ENCODE measurements around the gene LRRC38. TPM values are rescaled to one million over a fixed set of nuclear protein-coding genes. Genes with fewer than 3 reads are reported as not detected.

The LRRC38 gene
- total and polyA plus RNA-seq, 2 of the 8 experiments (the other 6 are each of a cell fraction or from before 2014, with no cell fraction given) = 0.17 to 0.63 TPM

DNA sequence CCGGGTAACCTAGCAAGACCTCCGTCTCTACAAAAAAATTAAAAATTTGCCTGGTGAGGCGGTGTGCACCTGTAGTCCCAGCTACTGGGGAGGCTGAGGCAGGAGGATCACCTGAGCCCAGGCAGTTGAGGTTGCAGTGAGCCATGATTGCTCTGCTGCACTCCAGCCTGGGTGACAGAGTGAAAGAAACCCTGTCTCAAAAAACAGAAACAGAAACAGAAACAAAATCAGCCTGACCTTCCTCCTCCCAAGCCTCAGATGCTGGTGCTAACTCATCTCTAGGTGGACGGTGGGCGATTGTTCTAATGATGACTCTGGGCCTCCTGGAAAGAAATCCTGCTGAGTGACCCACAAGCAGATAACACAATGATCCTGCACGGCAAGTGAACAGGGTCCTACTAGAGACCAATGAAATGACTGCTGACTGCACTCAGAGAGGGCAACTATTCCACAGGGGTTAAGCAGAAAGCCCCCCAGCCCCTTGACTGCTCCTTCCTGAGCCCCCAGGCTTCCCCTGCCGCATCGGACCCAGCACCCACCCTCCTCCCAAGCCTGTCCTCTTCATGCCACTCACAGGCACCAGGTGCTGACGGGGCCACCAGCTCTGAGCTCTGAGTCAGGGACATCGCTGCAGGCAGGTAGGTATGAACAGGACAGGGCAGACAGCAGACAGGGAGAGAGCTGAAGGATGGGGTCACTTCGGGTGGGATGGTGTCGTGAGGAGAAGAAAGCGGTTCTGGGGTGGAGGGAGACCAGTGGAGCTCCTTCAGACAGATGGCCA lies 27.8 kb upstream of the LRRC38 start:
- no peak overlapping the region for H3K4me2 ChIP-seq (ENCODE audit: insufficient read depth in 1 of 2, low read depth in 2 of 2, low read length in 2 of 2)
- H2AFZ ChIP-seq (ENCODE audit: low read length) = no peak overlapping the region
- no peak overlapping the region for H3K18ac ChIP-seq (ENCODE audit: extremely low read depth, low read length)
- H2BK5ac ChIP-seq (ENCODE audit: low read depth, low read length) = no peak overlapping the region
- no peaks in the 10 kb centered on the region for H3K4me1 ChIP-seq (replicated peaks in 1 of 4; ENCODE audit: control insufficient read depth in 3 of 4, insufficient read depth in 4 of 4, low read length in 3 of 4)
- H2BK120ac ChIP-seq (replicated peaks; ENCODE audit: low read depth, low read length) = no peak overlapping the region
- POLR2A ChIA-PET (ENCODE audit: partially characterized antibody) = no interaction called here
- H3K14ac ChIP-seq (ENCODE audit: insufficient read length) = no peak overlapping the region
- no peaks in the 10 kb centered on the region for H3K9me3 ChIP-seq (ENCODE audit: insufficient read depth in 2 of 2, low read depth in 1 of 2, low read length in 1 of 2)
- no peaks in the 10 kb centered on the region for H3K79me2 ChIP-seq (ENCODE audit: control insufficient read depth in 1 of 2, insufficient read depth in 2 of 2, low read length in 2 of 2)
- H2BK15ac ChIP-seq (ENCODE audit: low read length) = no peak overlapping the region
- H4K5ac ChIP-seq (ENCODE audit: insufficient read length, low read depth, low read length) = no peak overlapping the region
- FAIRE-seq (no peak), DNase-seq (ENCODE audit: low read depth in 1 of 2, low spot score in 2 of 2) (no peak)
- no peaks in the 10 kb centered on the region for H4K20me1 ChIP-seq (replicated peaks in 1 of 2; ENCODE audit: control insufficient read depth in 1 of 2, insufficient read depth in 2 of 2, low read length in 2 of 2)
- H3K79me1 ChIP-seq (ENCODE audit: low read depth, low read length) = no peaks in the 10 kb centered on the region
- no peak overlapping the region for H3K23ac ChIP-seq (ENCODE audit: insufficient read length)
- 89% methylated on average over 12 of the region's 13 CpGs; no CpG with 5 or more reads in 1 of the 2 experiments for WGBS, 2 experiments (ENCODE audit: extremely low coverage in 1 of 2, insufficient coverage in 1 of 2, insufficient read length in 1 of 2, insufficient replicate concordance in 2 of 2, low coverage in 1 of 2, low lambda C conversion rate in 2 of 2, missing lambda C conversion rate in 1 of 2)
- CTCF ChIA-PET (ENCODE audit: partially characterized antibody) = interaction anchor here (1.3 to 4.2 kb wide), 7 partner anchors 8 to 88 kb away, joined by 3 to 16 read pairs (median 8); no protein-coding TSS in a partner anchor
- H4K91ac ChIP-seq (replicated peaks; ENCODE audit: insufficient read length, low read length) = no peak overlapping the region
- H3K56ac ChIP-seq (replicated peaks; ENCODE audit: insufficient read length, low read depth, low read length) = no peak overlapping the region
- no peak overlapping the region for H2AK5ac ChIP-seq (ENCODE audit: low read depth, low read length)
- H3K27me3 ChIP-seq (replicated peaks in 1 of 4; ENCODE audit: control insufficient read depth in 3 of 4, extremely low read depth in 1 of 4, insufficient read depth in 3 of 4, low read length in 3 of 4) = no peaks in the 10 kb centered on the region
- H3K4me3 ChIP-seq (ENCODE audit: extremely low read depth in 1 of 4, insufficient read depth in 2 of 4, low read depth in 3 of 4, low read length in 4 of 4) = no peak overlapping the region
- H3K36me3 ChIP-seq (ENCODE audit: control insufficient read depth in 2 of 4, insufficient read depth in 4 of 4, low read length in 3 of 4) = no peaks in the 10 kb centered on the region
- H3K4ac ChIP-seq (replicated peaks; ENCODE audit: insufficient read length, low read depth, low read length) = no peak overlapping the region
- H3K27ac ChIP-seq (ENCODE audit: low read depth, low read length) = no peak overlapping the region
- no peak overlapping the region for H3K9ac ChIP-seq (replicated peaks in 1 of 4; ENCODE audit: extremely low read depth in 1 of 4, low read depth in 3 of 4, low read length in 3 of 4)
- no peak overlapping the region for H4K8ac ChIP-seq (ENCODE audit: extremely low read depth, insufficient read depth, low read length)
- no peak overlapping the region for H2BK12ac ChIP-seq (ENCODE audit: low read depth, low read length)
- H3K23me2 ChIP-seq (ENCODE audit: low read depth, low read length) = no peaks in the 10 kb centered on the region
- H2BK20ac ChIP-seq (ENCODE audit: low read length) = no peak overlapping the region
- TF ChIP-seq GTF2F1 (IDR thresholded peaks at IDR 0.05; ENCODE audit: borderline replicate concordance, low read depth, low read length) (no peak), RBBP5 (IDR thresholded peaks at IDR 0.05; ENCODE audit: borderline replicate concordance, low read depth, low read length) (no peak), GABPA (IDR thresholded peaks at IDR 0.05; ENCODE audit: borderline replicate concordance, insufficient read depth, low read length) (no peak), CEBPB (IDR thresholded peaks at IDR 0.05; ENCODE audit: low read depth, low read length) (no peak), RNF2 (IDR thresholded peaks at IDR 0.05; ENCODE audit: borderline replicate concordance, low read depth, low read length, missing control alignments, poor library complexity, severe bottlenecking) (no peak), CHD2 (IDR thresholded peaks at IDR 0.05; ENCODE audit: low read length) (no peak), CTBP2 (IDR thresholded peaks at IDR 0.05; ENCODE audit: borderline replicate concordance, insufficient read depth, insufficient read length, low read length) (no peak), RXRA (IDR thresholded peaks at IDR 0.05; ENCODE audit: insufficient read depth, low read depth, low read length) (no peak), SP2 (IDR thresholded peaks at IDR 0.05; ENCODE audit: low read length) (no peak)
- TF ChIP-seq, protein P1, sequence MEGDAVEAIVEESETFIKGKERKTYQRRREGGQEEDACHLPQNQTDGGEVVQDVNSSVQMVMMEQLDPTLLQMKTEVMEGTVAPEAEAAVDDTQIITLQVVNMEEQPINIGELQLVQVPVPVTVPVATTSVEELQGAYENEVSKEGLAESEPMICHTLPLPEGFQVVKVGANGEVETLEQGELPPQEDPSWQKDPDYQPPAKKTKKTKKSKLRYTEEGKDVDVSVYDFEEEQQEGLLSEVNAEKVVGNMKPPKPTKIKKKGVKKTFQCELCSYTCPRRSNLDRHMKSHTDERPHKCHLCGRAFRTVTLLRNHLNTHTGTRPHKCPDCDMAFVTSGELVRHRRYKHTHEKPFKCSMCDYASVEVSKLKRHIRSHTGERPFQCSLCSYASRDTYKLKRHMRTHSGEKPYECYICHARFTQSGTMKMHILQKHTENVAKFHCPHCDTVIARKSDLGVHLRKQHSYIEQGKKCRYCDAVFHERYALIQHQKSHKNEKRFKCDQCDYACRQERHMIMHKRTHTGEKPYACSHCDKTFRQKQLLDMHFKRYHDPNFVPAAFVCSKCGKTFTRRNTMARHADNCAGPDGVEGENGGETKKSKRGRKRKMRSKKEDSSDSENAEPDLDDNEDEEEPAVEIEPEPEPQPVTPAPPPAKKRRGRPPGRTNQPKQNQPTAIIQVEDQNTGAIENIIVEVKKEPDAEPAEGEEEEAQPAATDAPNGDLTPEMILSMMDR (IDR thresholded peaks at IDR 0.05; ENCODE audit: control extremely low read depth in 1 of 3, insufficient read depth in 1 of 3, low read depth in 1 of 3, low read length in 3 of 3) = no peak
